ENCODE data around the gene TRA2A. TPM values are rescaled to one million over a fixed set of nuclear protein-coding genes. Genes with fewer than 3 reads are reported as not detected.

TRA2A gene
- polyA plus RNA-seq, 1 experiment, result 29.3 TPM

DNA sequence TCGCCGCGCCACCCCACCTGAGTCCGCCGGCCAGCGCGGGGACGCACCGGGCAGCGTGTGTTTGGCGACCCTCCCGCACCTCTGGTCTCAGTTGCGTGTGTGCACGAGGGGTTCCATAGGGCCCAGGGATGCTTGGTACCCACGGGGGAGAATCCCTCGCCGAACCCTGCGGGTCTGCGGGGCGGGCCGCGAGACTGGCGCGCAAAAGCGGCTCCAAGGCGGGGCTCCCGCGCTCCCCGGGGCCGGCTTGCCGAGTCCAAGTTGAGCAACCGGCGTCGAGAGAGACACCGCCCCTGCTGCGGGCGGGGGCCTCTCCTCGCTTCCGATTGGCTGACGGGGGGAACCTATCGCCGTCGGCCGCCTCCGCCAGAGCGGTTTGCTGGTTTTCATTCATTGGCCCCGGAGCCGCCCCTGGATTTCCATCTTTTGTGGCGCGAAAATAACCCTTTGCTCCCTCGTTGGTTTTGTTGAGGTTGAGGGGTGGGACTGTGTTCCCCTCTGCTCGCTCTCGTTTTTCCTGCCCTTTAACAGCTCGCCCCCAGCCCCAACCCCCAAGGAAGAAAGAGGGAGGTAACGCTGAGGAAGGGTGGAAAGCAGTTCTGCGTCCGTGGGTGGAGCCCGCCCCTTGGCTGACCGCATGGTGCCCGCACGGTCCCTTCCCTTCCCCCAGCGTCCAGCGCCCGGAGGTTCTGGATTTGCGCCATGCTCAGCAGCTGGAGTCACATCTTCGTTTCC, 57.5 kb downstream of the TRA2A start:
- CTCF ChIA-PET, result no interaction called here
- POLR2A ChIA-PET, result no interaction called here
- Histone ChIP-seq H3K27me3 (ENCODE audit: control insufficient read depth, insufficient read depth, low read length) (peaks cover 16% of the 10 kb centered on the region), H3K4me3 (ENCODE audit: low read depth, low read length) (peak overlapping the region; percentile 57), H3K36me3 (ENCODE audit: control insufficient read depth, insufficient read depth, low read length) (no peaks in the 10 kb centered on the region)
- no peak for DNase-seq (ENCODE audit: low read depth)
- TF ChIP-seq, protein P1, sequence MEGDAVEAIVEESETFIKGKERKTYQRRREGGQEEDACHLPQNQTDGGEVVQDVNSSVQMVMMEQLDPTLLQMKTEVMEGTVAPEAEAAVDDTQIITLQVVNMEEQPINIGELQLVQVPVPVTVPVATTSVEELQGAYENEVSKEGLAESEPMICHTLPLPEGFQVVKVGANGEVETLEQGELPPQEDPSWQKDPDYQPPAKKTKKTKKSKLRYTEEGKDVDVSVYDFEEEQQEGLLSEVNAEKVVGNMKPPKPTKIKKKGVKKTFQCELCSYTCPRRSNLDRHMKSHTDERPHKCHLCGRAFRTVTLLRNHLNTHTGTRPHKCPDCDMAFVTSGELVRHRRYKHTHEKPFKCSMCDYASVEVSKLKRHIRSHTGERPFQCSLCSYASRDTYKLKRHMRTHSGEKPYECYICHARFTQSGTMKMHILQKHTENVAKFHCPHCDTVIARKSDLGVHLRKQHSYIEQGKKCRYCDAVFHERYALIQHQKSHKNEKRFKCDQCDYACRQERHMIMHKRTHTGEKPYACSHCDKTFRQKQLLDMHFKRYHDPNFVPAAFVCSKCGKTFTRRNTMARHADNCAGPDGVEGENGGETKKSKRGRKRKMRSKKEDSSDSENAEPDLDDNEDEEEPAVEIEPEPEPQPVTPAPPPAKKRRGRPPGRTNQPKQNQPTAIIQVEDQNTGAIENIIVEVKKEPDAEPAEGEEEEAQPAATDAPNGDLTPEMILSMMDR (IDR thresholded peaks at IDR 0.05; ENCODE audit: insufficient read depth, low read depth, low read length), result no peak

DNA sequence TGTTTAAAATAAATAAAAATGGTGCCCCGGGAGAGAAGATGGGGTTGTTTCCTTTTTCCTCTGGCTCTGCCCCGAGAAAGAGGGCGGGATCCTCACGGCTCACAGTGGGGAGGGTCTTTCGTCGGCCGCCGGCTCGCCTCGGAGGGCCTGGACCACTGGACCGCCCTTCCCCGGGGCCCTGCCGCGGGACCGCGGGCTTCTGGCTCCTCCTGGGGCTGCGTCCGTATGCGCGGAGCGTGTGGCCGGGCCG, 58.0 kb downstream of the TRA2A start:
- DNase-seq (ENCODE audit: low read depth), result no peak
- Histone ChIP-seq H3K4me3 (ENCODE audit: low read depth, low read length) (peak overlapping the region; percentile 57), H3K36me3 (ENCODE audit: control insufficient read depth, insufficient read depth, low read length) (no peaks in the 10 kb centered on the region), H3K27me3 (ENCODE audit: control insufficient read depth, insufficient read depth, low read length) (peaks cover 17% of the 10 kb centered on the region)
- TF ChIP-seq, protein P1 (IDR thresholded peaks at IDR 0.05; ENCODE audit: insufficient read depth, low read depth, low read length), result no peak
- POLR2A ChIA-PET, result no interaction called here
- CTCF ChIA-PET, result interaction anchor here (1.2 kb wide), 1 partner anchor 201 kb away, joined by 6 read pairs; no protein-coding TSS in a partner anchor

DNA sequence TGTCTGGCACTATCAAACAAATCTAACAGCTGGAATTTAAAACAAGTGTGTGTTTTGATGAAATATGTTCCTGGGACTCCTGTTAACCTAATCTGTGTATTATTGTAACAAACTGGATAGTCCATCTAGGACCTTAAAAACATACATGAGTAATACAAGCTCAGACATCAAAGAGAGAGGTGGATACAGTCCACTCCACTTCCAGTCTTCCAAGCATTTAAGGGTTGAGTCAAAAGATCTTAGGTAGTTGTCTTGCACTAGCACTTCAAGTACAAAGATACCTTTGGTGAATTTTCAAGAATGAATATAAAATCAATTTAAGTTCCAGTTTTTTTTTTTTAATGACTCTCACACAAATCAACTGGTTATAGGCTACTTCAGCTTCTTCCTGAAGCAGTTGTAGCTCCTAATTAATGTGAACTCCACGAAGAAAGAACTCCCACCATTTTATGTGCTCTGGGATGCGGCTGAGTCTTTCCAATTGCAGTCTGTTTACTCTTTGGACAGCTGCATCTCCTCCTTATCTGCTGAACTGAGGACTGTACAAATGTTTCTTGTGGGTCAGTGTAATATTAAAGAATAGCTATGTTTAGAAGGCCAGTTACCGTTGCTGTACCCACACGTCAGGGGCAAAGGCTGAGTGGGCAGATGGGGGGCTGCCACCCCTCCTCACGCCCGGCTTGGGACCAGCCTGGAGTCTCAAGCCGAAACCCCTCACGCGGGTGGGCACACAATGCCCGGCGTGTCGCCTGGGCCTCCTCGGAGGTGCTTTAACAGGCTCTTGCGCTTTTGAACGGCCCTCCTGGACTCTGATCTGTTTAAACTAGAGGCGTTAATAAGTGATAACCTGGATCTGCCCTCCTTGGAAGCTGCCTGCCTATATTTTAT, 58.6 kb downstream of the TRA2A start:
- Histone ChIP-seq H3K27me3 (ENCODE audit: control insufficient read depth, insufficient read depth, low read length) (peaks cover 18% of the 10 kb centered on the region), H3K36me3 (ENCODE audit: control insufficient read depth, insufficient read depth, low read length) (no peaks in the 10 kb centered on the region), H3K4me3 (ENCODE audit: low read depth, low read length) (peak overlapping the region; percentile 57)
- DNase-seq (ENCODE audit: low read depth), result no peak
- ChIA-PET POLR2A (no interaction called here), CTCF (interaction anchor here (0.8 to 1.2 kb wide), 3 partner anchors 10 to 200 kb away, joined by 3 to 6 read pairs (median 4); no protein-coding TSS in a partner anchor)
- TF ChIP-seq, protein P1 (IDR thresholded peaks at IDR 0.05; ENCODE audit: insufficient read depth, low read depth, low read length), result no peak

DNA sequence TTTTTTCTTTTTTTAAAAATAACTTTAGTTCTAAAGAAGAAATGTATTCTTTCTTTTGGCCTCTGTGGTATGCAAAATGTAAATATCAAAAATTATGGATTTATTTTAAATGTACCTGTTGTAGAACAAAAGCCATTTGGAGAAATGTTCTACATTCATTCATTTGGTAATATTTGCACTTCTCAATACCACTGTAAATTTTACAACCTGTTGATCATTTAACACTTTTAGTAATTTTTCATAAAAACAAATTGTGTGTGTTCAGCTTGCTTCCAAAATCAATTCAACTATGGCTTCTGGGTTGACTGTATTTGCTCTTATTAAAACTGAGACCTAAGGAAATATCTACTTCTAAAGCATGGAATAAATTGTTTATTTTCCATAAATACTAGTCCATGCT, 59.2 kb downstream of the TRA2A start:
- POLR2A ChIA-PET, result no interaction called here
- CTCF ChIA-PET, result interaction anchor here (0.8 to 1.2 kb wide), 3 partner anchors 9 to 200 kb away, joined by 3 to 6 read pairs (median 4); no protein-coding TSS in a partner anchor
- Histone ChIP-seq H3K27me3 (ENCODE audit: control insufficient read depth, insufficient read depth, low read length) (peaks cover 23% of the 10 kb centered on the region), H3K4me3 (ENCODE audit: low read depth, low read length) (no peak overlapping the region), H3K36me3 (ENCODE audit: control insufficient read depth, insufficient read depth, low read length) (no peaks in the 10 kb centered on the region)
- no peak for DNase-seq (ENCODE audit: low read depth)
- TF ChIP-seq, protein P1 (IDR thresholded peaks at IDR 0.05; ENCODE audit: insufficient read depth, low read depth, low read length), result no peak

DNA sequence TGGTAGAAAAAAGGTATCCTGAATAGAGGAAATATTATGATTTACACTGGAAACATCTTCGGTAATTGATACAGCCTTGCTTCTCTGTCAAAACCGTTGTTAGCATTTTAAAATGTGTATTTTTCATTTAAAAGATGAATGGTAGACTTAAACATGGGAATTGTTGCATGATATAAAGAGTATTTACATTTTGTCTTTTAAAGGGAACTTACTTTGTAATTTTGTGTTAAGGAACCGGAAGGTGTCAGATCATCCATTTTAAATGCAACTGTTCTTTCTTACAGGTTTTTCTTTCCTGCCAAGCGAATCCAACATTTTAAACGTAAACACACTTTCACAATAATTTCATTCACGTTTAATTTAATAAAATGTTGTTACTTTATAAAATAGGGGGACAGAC, 59.7 kb downstream of the TRA2A start:
- Histone ChIP-seq H3K4me3 (ENCODE audit: low read depth, low read length) (no peak overlapping the region), H3K27me3 (ENCODE audit: control insufficient read depth, insufficient read depth, low read length) (peaks cover 27% of the 10 kb centered on the region), H3K36me3 (ENCODE audit: control insufficient read depth, insufficient read depth, low read length) (no peaks in the 10 kb centered on the region)
- CTCF ChIA-PET, result no interaction called here
- TF ChIP-seq, protein P1 (IDR thresholded peaks at IDR 0.05; ENCODE audit: insufficient read depth, low read depth, low read length), result no peak
- POLR2A ChIA-PET, result no interaction called here
- no peak for DNase-seq (ENCODE audit: low read depth)
